A549 (cell line): ENCODE data around the gene CYB5B. TPM values are rescaled to one million over a fixed set of nuclear protein-coding genes. Genes with fewer than 3 reads are reported as not detected.

Experiments used
- CHD2 ChIP-seq: fragments of 150-350 bp; IDR thresholded peaks from 2 replicates; pipeline ENCODE4 v1.6.1; 2014; ENCODE audit warnings: low read length; ENCODE audit not compliant: partially characterized antibody
- CHD4 ChIP-seq: fragments of 200-600 bp; sonication (generic); IDR thresholded peaks from 2 replicates; pipeline ENCODE4 v1.6.1; 2016; ENCODE audit warnings: antibody characterized with exemption, mild to moderate bottlenecking, borderline replicate concordance
- EHF ChIP-seq: fragments of 250-450 bp; sonication (Bioruptor Pico); IDR thresholded peaks from 2 replicates; pipeline ENCODE4 v1.5.0; 2020; ENCODE audit warnings: mild to moderate bottlenecking
- EHMT2 ChIP-seq: fragments of 200-600 bp; sonication (generic); IDR thresholded peaks from 2 replicates; pipeline ENCODE4 v1.6.1; 2016; ENCODE audit warnings: antibody characterized with exemption, low read depth, mild to moderate bottlenecking, moderate library complexity
- EP300 ChIP-seq, 2 experiments: fragments of >200 bp; sonication (Bioruptor Twin); formaldehyde crosslinking; IDR thresholded peaks; 2 replicates in 1 of 2; 3 replicates in 1 of 2; pipeline ENCODE4 v1.6.1; 2016 to 2017
- FOSL2 ChIP-seq, 2 experiments: fragments of 450-650 bp in 1 of 2; fragments of >200 bp in 1 of 2; sonication (Bioruptor Twin) in 1 of 2; formaldehyde crosslinking; IDR thresholded peaks; 2 replicates each; pipeline versions ENCODE4 v1.5.0 to v1.6.1; 2016 to 2020; ENCODE audit warnings: mild to moderate bottlenecking in 1 of 2, moderate library complexity in 1 of 2
- FOXS1 ChIP-seq: fragments of 250-450 bp; sonication (Bioruptor Pico); IDR thresholded peaks from 2 replicates; pipeline ENCODE4 v1.5.0; 2020; ENCODE audit warnings: mild to moderate bottlenecking, moderate library complexity
- GATA3 ChIP-seq: IDR thresholded peaks from 2 replicates; pipeline ENCODE4 v1.6.1; 2012; ENCODE audit warnings: borderline replicate concordance
- HDAC2 ChIP-seq: fragments of 200-600 bp; sonication (generic); IDR thresholded peaks from 2 replicates; pipeline ENCODE4 v1.6.1; 2016
- HEYL ChIP-seq: fragments of 250-450 bp; sonication (Bioruptor Pico); IDR thresholded peaks from 2 replicates; pipeline ENCODE4 v1.8.0; 2021; ENCODE audit warnings: mild to moderate bottlenecking, moderate library complexity
- JUNB ChIP-seq: fragments of >200 bp; sonication (Bioruptor Twin); formaldehyde crosslinking; IDR thresholded peaks from 2 replicates; pipeline ENCODE4 v1.6.1; 2016
- KDM1A ChIP-seq: fragments of 200-600 bp; sonication (generic); IDR thresholded peaks from 2 replicates; pipeline ENCODE4 v1.6.1; 2016; ENCODE audit warnings: low read depth, mild to moderate bottlenecking
- MYC ChIP-seq: IDR thresholded peaks from 2 replicates; pipeline ENCODE4 v1.6.1; 2012; ENCODE audit warnings: mild to moderate bottlenecking, inconsistent platforms, low read length, improper control_type of control experiment, borderline replicate concordance
- NPAS2 ChIP-seq: fragments of 250-450 bp; sonication (Bioruptor Pico); IDR thresholded peaks from 2 replicates; pipeline ENCODE4 v1.8.0; 2022; ENCODE audit warnings: mild to moderate bottlenecking, moderate library complexity, borderline replicate concordance
- NR3C1 ChIP-seq: fragments of >200 bp; sonication (Bioruptor Twin); formaldehyde crosslinking; IDR thresholded peaks from 3 replicates; pipeline ENCODE4 v1.6.1; 2017
- PHF8 ChIP-seq: fragments of 200-600 bp; sonication (generic); IDR thresholded peaks from 2 replicates; pipeline ENCODE4 v1.6.1; 2016; ENCODE audit warnings: low read depth, mild to moderate bottlenecking, antibody characterized with exemption, moderate library complexity, borderline replicate concordance
- SMC3 ChIP-seq: fragments of >200 bp; sonication (Bioruptor Twin); formaldehyde crosslinking; IDR thresholded peaks from 3 replicates; pipeline ENCODE4 v1.6.1; 2018; ENCODE audit warnings: inconsistent platforms
- SREBF2 ChIP-seq: fragments of 450-650 bp; IDR thresholded peaks from 2 replicates; pipeline ENCODE4 v1.6.1; 2014; ENCODE audit warnings: mild to moderate bottlenecking, moderate library complexity
- TP53 ChIP-seq: fragments of 250-450 bp; sonication (Bioruptor Pico); IDR thresholded peaks from 2 replicates; pipeline ENCODE4 v1.5.0; 2021; ENCODE audit warnings: mild to moderate bottlenecking, moderate library complexity
- USF2 ChIP-seq: fragments of 450-650 bp; IDR thresholded peaks from 2 replicates; pipeline ENCODE4 v1.6.1; 2014; ENCODE audit warnings: antibody characterized with exemption
- polyA plus RNA-seq, 4 experiments: library from polyadenylated mRNA; depleted of rRNA in 3 of 4; stranded (reverse); fragments of >200 nt; fragmentation: RNase III in 1 of 4; extraction: RNeasy Plus Mini Kit Qiagen cat#74134 plus additional on column Dnase treatment in 1 of 4; gene quantifications; 2 replicates in 3 of 4; 3 replicates in 1 of 4; pipeline ENCODE4 v1.2.3, GENCODE V29; 2011 to 2017
- TF ChIP-seq, protein P1 (sequence below): IDR thresholded peaks from 2 replicates; pipeline ENCODE4 v1.6.1; 2012; ENCODE audit warnings: low read depth, borderline replicate concordance
- TF ChIP-seq, protein P2 (sequence below): fragments of 250-450 bp; sonication (Bioruptor Pico); IDR thresholded peaks from 2 replicates; pipeline ENCODE4 v1.5.0; 2021; ENCODE audit warnings: mild to moderate bottlenecking, moderate library complexity, borderline replicate concordance
- TF ChIP-seq, protein P3 (sequence below): fragments of >200 bp; sonication (Bioruptor Twin); formaldehyde crosslinking; IDR thresholded peaks from 3 replicates; pipeline ENCODE4 v1.6.1; 2016
- TF ChIP-seq, protein P4 (sequence below): IDR thresholded peaks from 2 replicates; pipeline ENCODE4 v1.6.1; 2012

The CYB5B gene
- polyA plus RNA-seq, 2 of the 4 experiments (the other 2 are of a cell fraction), result 248 to 477 TPM

GRCh38 chr16:69410219-69410990 is 14.0 kb upstream of the CYB5B start (continued):
- TF ChIP-seq USF2, result no peak
- TF ChIP-seq, protein P1, sequence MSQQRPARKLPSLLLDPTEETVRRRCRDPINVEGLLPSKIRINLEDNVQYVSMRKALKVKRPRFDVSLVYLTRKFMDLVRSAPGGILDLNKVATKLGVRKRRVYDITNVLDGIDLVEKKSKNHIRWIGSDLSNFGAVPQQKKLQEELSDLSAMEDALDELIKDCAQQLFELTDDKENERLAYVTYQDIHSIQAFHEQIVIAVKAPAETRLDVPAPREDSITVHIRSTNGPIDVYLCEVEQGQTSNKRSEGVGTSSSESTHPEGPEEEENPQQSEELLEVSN, result no peak
- TF ChIP-seq GATA3, result peak; percentile 91
- peak; percentile 67 to 80; a peak in 3 of 5 replicates for TF ChIP-seq EP300 (IDR thresholded peaks at IDR 0.05)
- no peak for TF ChIP-seq EHF
- TF ChIP-seq, protein P2, sequence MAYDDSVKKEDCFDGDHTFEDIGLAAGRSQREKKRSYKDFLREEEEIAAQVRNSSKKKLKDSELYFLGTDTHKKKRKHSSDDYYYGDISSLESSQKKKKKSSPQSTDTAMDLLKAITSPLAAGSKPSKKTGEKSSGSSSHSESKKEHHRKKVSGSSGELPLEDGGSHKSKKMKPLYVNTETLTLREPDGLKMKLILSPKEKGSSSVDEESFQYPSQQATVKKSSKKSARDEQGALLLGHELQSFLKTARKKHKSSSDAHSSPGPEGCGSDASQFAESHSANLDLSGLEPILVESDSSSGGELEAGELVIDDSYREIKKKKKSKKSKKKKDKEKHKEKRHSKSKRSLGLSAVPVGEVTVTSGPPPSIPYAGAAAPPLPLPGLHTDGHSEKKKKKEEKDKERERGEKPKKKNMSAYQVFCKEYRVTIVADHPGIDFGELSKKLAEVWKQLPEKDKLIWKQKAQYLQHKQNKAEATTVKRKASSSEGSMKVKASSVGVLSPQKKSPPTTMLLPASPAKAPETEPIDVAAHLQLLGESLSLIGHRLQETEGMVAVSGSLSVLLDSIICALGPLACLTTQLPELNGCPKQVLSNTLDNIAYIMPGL, result no peak
- no peak for TF ChIP-seq PHF8
- TF ChIP-seq NPAS2 (CRISPR knock-in tag), result no peak
- no peak for TF ChIP-seq MYC
- TF ChIP-seq FOSL2 (IDR thresholded peaks at IDR 0.05), result no peak
- TF ChIP-seq FOSL2 (CRISPR knock-in tag; IDR thresholded peaks at IDR 0.05), result peak; percentile 74
- no peak for TF ChIP-seq KDM1A
- TF ChIP-seq, protein P3, sequence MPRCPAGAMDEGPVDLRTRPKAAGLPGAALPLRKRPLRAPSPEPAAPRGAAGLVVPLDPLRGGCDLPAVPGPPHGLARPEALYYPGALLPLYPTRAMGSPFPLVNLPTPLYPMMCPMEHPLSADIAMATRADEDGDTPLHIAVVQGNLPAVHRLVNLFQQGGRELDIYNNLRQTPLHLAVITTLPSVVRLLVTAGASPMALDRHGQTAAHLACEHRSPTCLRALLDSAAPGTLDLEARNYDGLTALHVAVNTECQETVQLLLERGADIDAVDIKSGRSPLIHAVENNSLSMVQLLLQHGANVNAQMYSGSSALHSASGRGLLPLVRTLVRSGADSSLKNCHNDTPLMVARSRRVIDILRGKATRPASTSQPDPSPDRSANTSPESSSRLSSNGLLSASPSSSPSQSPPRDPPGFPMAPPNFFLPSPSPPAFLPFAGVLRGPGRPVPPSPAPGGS, result no peak; the same call in 2 of the 3 replicates
- TF ChIP-seq SREBF2, result no peak
- TF ChIP-seq SMC3, result no peak
- no peak for TF ChIP-seq EHMT2
- peak; percentile 72 for TF ChIP-seq JUNB
- no peak for TF ChIP-seq HDAC2
- no peak for TF ChIP-seq TP53 (CRISPR knock-in tag)
- TF ChIP-seq, protein P4, sequence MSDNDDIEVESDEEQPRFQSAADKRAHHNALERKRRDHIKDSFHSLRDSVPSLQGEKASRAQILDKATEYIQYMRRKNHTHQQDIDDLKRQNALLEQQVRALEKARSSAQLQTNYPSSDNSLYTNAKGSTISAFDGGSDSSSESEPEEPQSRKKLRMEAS, result 0 out of 2 replicates have a peak, but pooled peaks have one; percentile 23
- TF ChIP-seq NR3C1, result no peak
- TF ChIP-seq CHD4, result no peak
- no peak for TF ChIP-seq CHD2
- TF ChIP-seq HEYL, result no peak
- TF ChIP-seq FOXS1 (CRISPR knock-in tag), result peak; percentile 66; the same call in 1 of the 2 replicates
